ENCODE results near the gene LGR5. TPM values are rescaled to one million over a fixed set of nuclear protein-coding genes. Genes with fewer than 3 reads are reported as not detected.

Gene LGR5
- total RNA-seq, 2 experiments from 2014 or later: not detected

DNA sequence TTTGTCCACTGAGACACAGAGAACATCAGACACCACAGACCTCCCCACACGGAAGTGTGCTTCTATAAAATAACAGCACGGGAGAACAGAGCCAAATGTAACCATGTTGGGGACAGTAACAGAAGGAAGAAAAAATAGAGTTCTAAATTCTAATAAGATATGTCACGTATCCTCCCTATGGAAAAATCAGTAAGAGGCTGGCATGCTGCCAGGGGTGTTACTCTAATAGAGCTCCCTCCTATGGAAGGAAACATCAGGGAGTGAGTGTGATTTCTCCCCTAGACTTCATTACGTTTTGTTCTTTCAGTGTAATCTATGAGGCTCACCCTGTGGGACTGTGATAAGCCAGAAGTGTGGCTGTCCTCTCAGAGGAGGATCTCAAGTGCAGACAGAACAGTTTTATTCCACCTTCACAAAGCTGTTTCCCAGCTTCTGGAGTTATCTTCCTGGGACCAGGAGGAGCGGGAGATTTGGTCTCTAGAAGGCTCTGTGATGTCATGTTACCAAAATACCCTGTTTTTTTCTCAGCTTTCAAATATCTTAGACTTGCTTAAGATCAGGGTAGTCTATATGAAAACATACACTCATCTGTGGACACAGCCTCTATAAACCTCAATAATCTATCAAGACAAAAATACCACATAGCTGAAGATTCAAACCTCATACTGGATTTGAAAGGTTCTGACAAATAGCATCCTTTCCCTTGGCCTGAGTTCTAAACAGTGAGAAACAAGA, 154.8 kb downstream of the LGR5 start:
- H3K27me3 Mint-ChIP-seq: peaks cover 19% of the 10 kb centered on the region
- H3K9me3 Mint-ChIP-seq: peaks cover under 1% of the 10 kb centered on the region
- DNase-seq: no peak
- intact Hi-C loops (cut with micrococcal nuclease): no loop called here
- H3K27ac Mint-ChIP-seq: no peak overlapping the region
- no peaks in the 10 kb centered on the region for H3K36me3 Mint-ChIP-seq (ENCODE audit: low read depth)
- ChIA-PET POLR2A (no interaction called here), CTCF (interaction anchor here (1.1 to 2.1 kb wide), 3 partner anchors 10 to 179 kb away, joined by 3 to 6 read pairs (median 4); no protein-coding TSS in a partner anchor)
- no peak for ATAC-seq
- no peak overlapping the region for H3K4me3 Mint-ChIP-seq
- TF ChIP-seq, protein P1, sequence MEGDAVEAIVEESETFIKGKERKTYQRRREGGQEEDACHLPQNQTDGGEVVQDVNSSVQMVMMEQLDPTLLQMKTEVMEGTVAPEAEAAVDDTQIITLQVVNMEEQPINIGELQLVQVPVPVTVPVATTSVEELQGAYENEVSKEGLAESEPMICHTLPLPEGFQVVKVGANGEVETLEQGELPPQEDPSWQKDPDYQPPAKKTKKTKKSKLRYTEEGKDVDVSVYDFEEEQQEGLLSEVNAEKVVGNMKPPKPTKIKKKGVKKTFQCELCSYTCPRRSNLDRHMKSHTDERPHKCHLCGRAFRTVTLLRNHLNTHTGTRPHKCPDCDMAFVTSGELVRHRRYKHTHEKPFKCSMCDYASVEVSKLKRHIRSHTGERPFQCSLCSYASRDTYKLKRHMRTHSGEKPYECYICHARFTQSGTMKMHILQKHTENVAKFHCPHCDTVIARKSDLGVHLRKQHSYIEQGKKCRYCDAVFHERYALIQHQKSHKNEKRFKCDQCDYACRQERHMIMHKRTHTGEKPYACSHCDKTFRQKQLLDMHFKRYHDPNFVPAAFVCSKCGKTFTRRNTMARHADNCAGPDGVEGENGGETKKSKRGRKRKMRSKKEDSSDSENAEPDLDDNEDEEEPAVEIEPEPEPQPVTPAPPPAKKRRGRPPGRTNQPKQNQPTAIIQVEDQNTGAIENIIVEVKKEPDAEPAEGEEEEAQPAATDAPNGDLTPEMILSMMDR (IDR thresholded peaks at IDR 0.05): no peak
- H3K4me1 Mint-ChIP-seq (ENCODE audit: low read depth): no peaks in the 10 kb centered on the region

DNA sequence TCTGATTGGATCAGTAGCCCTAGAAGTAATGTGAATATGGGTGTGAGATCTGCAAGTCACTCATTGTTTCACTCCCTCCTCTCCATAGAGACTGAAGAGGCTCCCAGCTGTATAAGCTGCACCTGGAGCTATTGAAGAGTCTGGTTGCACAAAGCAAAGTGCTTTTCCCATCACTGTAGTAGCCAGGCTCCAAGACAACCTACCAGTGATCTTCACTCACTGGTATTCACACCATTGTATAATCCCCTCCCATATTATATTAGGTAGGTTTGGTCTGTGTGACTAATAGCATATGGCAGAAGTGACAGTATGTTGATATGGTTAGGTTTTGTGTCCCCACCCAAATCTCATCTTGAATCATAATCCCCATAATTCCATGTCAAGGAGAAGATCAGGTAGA, 159.6 kb downstream of the LGR5 start:
- TF ChIP-seq, protein P1 (IDR thresholded peaks at IDR 0.05): no peak
- Mint-ChIP-seq H3K27ac (no peak overlapping the region), H3K4me1 (ENCODE audit: low read depth) (no peaks in the 10 kb centered on the region), H3K9me3 (peaks cover 5% of the 10 kb centered on the region), H3K4me3 (no peak overlapping the region), H3K36me3 (ENCODE audit: low read depth) (no peaks in the 10 kb centered on the region), H3K27me3 (peaks cover 2% of the 10 kb centered on the region)
- POLR2A ChIA-PET: no interaction called here
- CTCF ChIA-PET: no interaction called here
- ATAC-seq: no peak
- intact Hi-C loops (cut with micrococcal nuclease): no loop called here
- no peak for DNase-seq

DNA sequence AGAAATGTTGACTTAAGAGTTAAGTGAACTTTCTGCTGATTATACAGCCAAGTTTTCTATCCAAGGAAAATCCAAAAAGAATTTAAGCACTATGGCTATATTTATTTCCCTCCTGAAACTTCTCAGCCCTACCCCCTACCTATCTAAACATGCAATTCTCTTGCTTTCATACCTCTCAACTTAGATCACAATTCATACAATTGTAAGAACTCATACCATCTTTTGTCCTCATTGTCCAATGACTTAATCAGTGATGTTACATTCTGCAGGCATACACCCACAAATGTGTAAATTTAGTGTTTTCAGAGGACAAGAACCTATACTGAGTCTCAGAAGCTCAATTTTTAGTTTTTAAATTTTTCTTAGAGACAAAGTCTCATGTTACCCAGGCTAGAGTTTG, 161.9 kb downstream of the LGR5 start:
- Mint-ChIP-seq H3K36me3 (ENCODE audit: low read depth) (peaks cover 13% of the 10 kb centered on the region), H3K4me3 (no peak overlapping the region), H3K27ac (no peak overlapping the region), H3K27me3 (no peaks in the 10 kb centered on the region), H3K9me3 (peaks cover 5% of the 10 kb centered on the region), H3K4me1 (ENCODE audit: low read depth) (no peaks in the 10 kb centered on the region)
- ATAC-seq (no peak), DNase-seq (no peak)
- POLR2A ChIA-PET: no interaction called here
- TF ChIP-seq, protein P1 (IDR thresholded peaks at IDR 0.05): no peak
- CTCF ChIA-PET: no interaction called here
- intact Hi-C loops (cut with micrococcal nuclease): no loop called here

DNA sequence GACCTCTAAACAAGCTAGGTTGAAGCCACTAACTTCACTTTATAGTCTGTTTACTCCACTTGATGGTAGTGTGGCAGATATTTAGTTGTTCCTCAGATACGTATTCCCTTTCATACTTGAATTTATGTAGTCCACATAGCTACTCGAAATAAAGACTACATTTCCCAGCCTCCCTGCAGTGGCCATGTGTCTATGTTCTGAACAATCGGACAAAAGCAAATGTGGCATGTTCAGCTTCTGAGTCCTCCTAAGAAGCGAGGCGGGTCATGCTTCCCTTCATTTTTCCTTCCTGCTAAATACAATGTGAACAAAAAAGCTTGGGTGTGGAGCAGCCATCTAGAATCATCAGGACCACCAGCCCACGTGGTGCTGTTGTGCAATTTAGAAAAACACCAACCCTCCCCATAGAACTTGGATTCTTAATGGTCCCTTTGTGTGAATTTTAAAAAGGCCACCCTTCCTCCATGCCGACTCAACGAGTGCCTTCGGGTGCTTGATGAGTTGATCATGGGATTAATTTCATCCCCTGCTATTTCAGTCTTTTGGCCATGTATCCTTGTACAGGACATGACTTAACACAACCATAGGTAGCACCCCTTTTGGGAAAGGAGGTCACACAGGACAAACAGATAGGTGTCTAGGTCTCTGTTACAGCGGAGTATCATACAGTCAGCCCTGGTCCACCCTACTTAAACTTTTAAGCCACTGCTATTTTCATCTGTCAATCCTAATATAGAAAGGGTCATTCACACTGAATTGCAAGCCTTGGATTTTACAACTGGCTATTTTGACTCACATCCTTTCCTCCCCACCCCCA, 163.4 kb downstream of the LGR5 start:
- CTCF ChIA-PET: interaction anchor here (0.5 kb wide), 1 partner anchor 117 kb away, joined by 3 read pairs; no protein-coding TSS in a partner anchor
- no peak overlapping the region for H3K4me3 Mint-ChIP-seq

More for the DNA sequence above, 163.4 kb downstream of the LGR5 start:
- ATAC-seq (no peak), DNase-seq (no peak)
- intact Hi-C loops (cut with micrococcal nuclease): no loop called here
- no peaks in the 10 kb centered on the region for H3K4me1 Mint-ChIP-seq (ENCODE audit: low read depth)
- H3K27me3 Mint-ChIP-seq: no peaks in the 10 kb centered on the region
- POLR2A ChIA-PET: no interaction called here
- peaks cover 5% of the 10 kb centered on the region for H3K9me3 Mint-ChIP-seq
- TF ChIP-seq, protein P1 (IDR thresholded peaks at IDR 0.05): no peak
- H3K27ac Mint-ChIP-seq: no peak overlapping the region
- peaks cover 24% of the 10 kb centered on the region for H3K36me3 Mint-ChIP-seq (ENCODE audit: low read depth)

All from activated CD8-positive, alpha-beta T cell treated with anti-CD3 and anti-CD28 coated beads for 36 hours (primary cell).